ENCODE measurements around the gene RNF220. TPM values are rescaled to one million over a fixed set of nuclear protein-coding genes. Genes with fewer than 3 reads are reported as not detected.

RNF220 gene
- total and polyA plus RNA-seq, 9 of the 15 experiments (the other 6 are each of a cell fraction or from before 2014, with no cell fraction given): 5.1 to 117 (median 66.9) TPM

DNA sequence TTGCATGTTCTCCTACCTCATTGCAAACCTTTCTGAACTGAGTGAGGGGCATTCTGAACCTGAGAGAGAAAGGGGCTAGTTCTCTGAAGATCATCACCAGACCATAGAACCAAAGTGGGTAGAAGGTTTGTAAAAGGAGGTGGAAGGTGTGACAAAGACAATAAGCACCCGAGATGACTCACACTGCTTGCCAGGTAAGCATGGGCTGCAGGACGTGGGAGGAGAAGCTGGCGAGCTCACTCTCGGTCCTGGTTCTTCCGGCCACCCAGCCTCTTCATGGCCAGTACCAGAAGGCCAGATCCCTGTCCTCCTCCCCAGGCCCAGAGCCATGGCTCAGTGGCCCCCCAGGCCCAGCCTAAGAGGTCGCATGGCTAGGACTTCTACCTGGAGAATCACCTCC is 140.9 kb downstream of the RNF220 start:
- ATAC-seq (no peak), DNase-seq (ENCODE audit: extremely low read depth in 1 of 4, low spot score in 3 of 4) (no peak), FAIRE-seq (no peak)
- 0 out of 2 replicates have a peak, but pooled peaks cover 10% of the 10 kb centered on the region for H4K20me1 ChIP-seq (replicated peaks; ENCODE audit: control insufficient read depth, insufficient read depth, low read length)
- no peaks in the 10 kb centered on the region for H3K9me1 ChIP-seq (ENCODE audit: control insufficient read depth, insufficient read depth, low read length)
- WGBS (ENCODE audit: insufficient coverage, low coverage, missing lambda C conversion rate): under 1% methylated on average over 6 of the region's 6 CpGs
- no peaks in the 10 kb centered on the region for H3K36me3 ChIP-seq (ENCODE audit: control insufficient read depth, insufficient read depth, low read length)
- H3K79me2 ChIP-seq (ENCODE audit: control insufficient read depth, insufficient read depth, low read length): no peaks in the 10 kb centered on the region
- ChIA-PET POLR2A (interaction anchor here (0.6 to 2.1 kb wide), 3 partner anchors 14 to 213 kb away, joined by 3 to 7 read pairs (median 3); no protein-coding TSS in a partner anchor), CTCF (ENCODE audit: low intra/inter-chr PET ratio) (interaction anchor here (1.4 kb wide), 1 partner anchor 168 kb away, joined by 5 read pairs; no protein-coding TSS in a partner anchor)
- peaks cover 57 to 84% of the 10 kb centered on the region in 2 experiments for H3K27me3 ChIP-seq (ENCODE audit: control insufficient read depth in 2 of 2, insufficient read depth in 2 of 2, low read length in 2 of 2)
- H2AFZ ChIP-seq (ENCODE audit: low read depth, low read length): no peak overlapping the region
- no peak overlapping the region for H3K4me2 ChIP-seq (ENCODE audit: insufficient read depth, low read length)
- H3K4me3 ChIP-seq: no peak overlapping the region
- no TSS peak for BruUV-seq (replicated peaks)
- H3K4me1 ChIP-seq (replicated peaks in 1 of 2; ENCODE audit: control insufficient read depth in 2 of 2, insufficient read depth in 2 of 2, low read length in 2 of 2): peaks cover 0 to 6% of the 10 kb centered on the region in 2 experiments; a peak in 1 of 5 replicates
- intact Hi-C loops (cut with micrococcal nuclease): loop anchor here (5.0 kb wide), 1 partner anchor 51 kb away; no protein-coding TSS in a partner anchor
- in situ Hi-C loops (cut with MboI): no loop called here
- H3K9ac ChIP-seq (ENCODE audit: insufficient read depth in 1 of 2, low read depth in 2 of 2, low read length in 2 of 2): no peak overlapping the region; a peak in 1 of 4 replicates
- no peak overlapping the region for H3K27ac ChIP-seq (ENCODE audit: extremely low read depth, low read depth, low read length)
- no peaks in the 10 kb centered on the region for H3K9me3 ChIP-seq (replicated peaks; ENCODE audit: control insufficient read depth, insufficient read depth, low read depth, low read length)
- TF ChIP-seq HSF4 (CRISPR knock-in tag; IDR thresholded peaks at IDR 0.05; ENCODE audit: borderline replicate concordance) (no peak), ZNF224 (CRISPR knock-in tag; IDR thresholded peaks at IDR 0.05) (no peak), SNIP1 (IDR thresholded peaks at IDR 0.05; ENCODE audit: low read depth) (no peak), GTF2E2 (tag; IDR thresholded peaks at IDR 0.05) (no peak), U2AF2 (optimal IDR thresholded peaks at IDR 0.05; ENCODE audit: low read depth, low read length) (no peak), ZBTB40 (IDR thresholded peaks at IDR 0.05) (no peak), ZBTB40 (CRISPR knock-in tag; IDR thresholded peaks at IDR 0.05) (no peak), BCLAF1 (IDR thresholded peaks at IDR 0.05; ENCODE audit: borderline replicate concordance in 1 of 2, control insufficient read depth in 1 of 2, low read depth in 2 of 2, low read length in 1 of 2) (no peak)
- TF ChIP-seq, protein P1, sequence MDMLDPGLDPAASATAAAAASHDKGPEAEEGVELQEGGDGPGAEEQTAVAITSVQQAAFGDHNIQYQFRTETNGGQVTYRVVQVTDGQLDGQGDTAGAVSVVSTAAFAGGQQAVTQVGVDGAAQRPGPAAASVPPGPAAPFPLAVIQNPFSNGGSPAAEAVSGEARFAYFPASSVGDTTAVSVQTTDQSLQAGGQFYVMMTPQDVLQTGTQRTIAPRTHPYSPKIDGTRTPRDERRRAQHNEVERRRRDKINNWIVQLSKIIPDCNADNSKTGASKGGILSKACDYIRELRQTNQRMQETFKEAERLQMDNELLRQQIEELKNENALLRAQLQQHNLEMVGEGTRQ (CRISPR knock-in tag; IDR thresholded peaks at IDR 0.05): no peak

All from K562 (cell line).